Eye (tissue), 1 donor: ENCODE data around the gene GLB1L.
A peak's percentile ranks its signal among the peaks of the same experiment; 100 is the strongest.
"Not testable (repeated sequence)": the region's sequence is repeated elsewhere in the genome, so short reads cannot be mapped to it uniquely, and the experiment has no call there.

ENCODE experiments used
- DNase-seq: peaks from one replicate; pipeline ENCODE4 v3.0.0-alpha.2; 2015

Gene GLB1L

DNA sequence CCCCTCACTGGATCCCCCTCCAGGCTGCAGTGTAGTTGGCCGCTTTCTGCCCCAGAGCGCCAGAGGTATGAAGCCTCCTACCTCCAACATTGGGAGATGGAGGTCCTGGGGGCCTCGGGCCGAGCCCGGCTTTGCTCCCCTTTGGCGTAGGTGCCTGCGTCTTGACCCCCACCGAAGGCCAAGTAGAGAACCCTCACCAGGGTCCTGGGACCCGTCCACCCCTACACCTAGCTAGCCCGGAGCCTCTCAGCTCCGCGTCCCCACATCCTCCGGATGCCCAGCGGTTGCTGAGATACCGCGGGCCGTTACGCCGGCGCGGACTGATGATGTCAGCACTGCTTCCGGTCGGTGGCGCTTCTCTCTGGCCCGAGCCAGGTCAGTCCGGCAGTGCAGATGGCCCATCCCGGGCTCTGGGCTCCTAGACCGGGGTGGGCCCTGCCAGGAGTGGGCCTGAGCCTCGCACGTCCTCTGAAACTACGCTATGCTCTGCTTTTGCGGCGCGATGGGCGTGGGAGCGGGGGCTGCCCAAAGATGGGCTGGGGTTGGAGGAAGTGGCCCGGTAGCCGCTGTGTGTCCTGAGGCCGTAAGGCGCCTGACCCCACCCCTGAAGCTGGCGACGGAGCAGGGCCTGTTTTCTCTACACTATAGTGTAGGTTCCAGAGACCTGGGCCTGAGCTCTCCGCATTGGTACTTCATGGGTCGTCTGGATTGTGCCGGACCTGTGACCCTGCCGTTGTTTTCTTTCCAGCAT lies at the start of gene GLB1L, which contains the start of gene STK16:
Gene GLB1L, minus strand, starts transcription at position 297 of the 751 bp plus-strand sequence. CDS start 1,871 bp downstream, outside the sequence.
Gene STK16, plus strand, starts transcription at position 332 of the 751 bp plus-strand sequence. CDS start 521 bp downstream, outside the sequence.
- DNase-seq: peak; percentile 98

DNA sequence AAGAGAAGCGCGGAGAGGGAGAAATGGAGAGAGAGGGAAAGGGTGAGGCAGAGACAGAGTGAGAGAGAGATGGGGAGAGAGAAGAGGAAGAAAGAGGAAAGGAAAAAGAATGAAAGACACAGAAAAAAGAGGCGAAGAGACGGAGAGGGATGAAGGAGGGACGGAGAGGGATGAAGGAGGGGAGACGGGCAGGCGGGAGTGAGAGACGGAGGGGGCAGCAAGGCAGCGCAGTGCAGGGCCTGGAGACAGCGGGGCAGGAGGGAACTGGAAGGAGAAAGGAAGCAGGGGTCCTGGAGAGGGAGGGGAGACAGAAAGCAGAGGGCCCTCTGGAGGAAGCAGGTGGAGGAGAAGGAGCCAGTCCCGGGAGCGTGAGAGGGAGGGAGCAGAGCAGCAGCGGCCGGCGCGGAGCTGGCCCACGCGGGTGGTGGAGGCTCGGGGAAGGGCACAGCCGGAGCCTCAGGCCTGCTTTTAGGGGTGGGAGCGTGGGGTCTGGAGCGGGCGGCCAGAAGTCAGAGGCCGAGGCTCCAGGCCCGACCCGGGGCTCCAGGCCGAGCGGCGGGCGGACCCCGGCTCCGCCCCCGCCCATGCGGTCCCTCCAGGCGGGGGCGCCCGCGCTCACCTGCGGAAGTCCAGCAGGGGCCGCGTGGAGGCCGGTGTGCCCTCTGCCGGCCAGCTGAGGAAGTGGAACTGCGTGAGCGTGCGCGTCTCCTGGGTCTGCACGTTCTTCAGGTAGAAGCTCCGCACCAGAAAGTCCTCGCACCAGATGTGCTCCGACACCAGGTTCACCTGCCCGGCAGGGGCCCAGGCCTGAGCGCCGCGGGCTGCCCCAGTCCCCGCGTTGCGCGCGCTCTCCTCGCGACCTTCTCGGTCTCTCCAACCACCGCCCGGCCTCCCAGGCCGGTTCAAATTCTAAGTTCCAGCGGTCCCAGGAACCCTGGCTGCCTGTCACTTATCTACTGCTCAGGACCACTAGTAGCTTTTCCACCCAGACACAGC lies 49.4 kb upstream of the GLB1L start:
- peak; percentile 94 for DNase-seq

DNA sequence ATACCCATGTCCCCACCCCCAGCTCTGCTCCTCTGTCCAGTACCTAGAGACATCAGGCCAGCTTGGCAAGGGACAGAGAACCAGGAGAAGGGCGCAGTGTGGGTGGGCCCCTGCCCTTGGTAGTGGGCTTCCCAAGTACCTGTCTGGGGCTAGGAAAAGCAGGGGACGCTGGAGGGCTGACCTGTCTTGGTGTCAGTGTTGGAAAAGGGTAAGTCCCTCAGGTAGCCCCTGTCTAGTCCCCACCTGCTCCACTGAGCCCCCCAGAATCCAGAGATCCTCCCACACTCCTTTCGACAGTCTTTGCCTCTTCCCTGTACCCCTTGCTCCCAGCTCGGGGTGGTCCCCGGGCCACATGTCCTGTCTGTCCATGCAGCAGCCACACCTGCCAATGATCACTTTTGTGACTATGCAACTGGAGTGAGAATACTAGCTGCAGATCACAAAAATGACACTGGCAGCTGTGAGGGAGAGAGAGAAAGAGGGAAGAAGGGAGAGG lies 48.5 kb upstream of the GLB1L start:
- DNase-seq: no peak

DNA sequence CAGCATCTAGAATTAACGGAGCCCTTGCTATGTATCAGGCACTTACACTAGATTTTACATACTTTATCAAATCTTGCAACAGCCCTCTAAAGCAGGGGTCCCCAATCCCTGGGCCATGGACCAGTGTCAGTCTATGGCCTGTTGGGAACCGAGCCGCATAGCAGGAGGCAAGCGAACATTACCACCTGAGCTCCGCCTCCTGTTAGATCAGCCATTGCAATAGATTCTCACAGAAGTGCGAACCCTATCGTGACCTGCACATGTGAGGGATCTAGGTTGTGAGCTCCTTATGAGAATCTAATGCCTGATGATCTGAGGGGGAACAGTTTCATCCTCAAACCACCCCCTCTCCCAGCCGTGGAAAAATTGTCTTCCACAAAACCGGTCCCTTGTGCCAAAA lies 47.4 kb upstream of the GLB1L start:
- no peak for DNase-seq

DNA sequence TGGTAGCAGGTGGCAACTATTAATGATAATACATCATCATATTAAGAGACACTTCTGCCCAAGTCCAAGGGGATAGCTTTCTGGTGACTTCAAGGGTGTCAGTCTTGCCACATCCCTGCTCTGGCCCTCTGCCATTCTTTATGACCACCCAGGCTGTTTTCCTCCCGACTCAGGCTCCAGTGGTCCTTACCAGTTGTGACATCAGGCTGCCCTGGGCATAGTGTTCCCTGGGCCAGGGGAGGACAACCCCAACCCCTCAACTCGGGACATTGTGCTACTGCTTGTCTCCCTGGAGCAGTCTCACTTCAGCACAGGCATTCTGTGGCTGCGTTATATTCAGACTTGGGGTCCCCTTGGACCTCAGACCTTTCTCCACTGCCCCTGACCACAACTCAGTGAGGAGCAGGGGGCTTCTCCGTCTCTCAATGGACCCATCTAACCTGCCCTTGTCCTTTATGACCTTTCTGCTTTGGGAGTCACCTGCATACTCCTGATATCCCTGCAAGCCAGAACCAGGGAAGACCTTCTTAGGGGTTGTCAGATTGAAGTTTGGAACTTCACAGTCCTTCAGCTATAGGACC lies 46.8 kb upstream of the GLB1L start:
- no peak for DNase-seq

DNA sequence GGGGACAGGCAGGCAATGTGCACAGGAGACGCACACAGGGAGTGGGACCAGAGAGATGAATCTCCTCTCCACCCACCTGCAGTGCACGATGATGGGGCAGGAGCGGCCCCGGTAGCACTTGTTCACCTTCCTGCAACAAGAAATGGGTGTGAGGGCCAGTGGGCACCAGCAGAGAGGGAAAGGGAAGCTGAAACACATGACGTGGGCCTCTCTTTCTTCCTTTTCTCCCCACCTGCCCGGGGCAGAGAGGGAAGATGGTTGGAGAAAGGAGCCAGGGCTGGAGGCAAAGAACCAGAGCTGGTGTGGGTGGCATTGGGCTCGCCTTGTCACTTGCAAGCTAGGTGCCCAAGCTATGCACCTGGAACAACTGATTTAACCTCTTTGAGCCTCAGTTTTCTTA lies 46.1 kb upstream of the GLB1L start:
- DNase-seq: no peak

DNA sequence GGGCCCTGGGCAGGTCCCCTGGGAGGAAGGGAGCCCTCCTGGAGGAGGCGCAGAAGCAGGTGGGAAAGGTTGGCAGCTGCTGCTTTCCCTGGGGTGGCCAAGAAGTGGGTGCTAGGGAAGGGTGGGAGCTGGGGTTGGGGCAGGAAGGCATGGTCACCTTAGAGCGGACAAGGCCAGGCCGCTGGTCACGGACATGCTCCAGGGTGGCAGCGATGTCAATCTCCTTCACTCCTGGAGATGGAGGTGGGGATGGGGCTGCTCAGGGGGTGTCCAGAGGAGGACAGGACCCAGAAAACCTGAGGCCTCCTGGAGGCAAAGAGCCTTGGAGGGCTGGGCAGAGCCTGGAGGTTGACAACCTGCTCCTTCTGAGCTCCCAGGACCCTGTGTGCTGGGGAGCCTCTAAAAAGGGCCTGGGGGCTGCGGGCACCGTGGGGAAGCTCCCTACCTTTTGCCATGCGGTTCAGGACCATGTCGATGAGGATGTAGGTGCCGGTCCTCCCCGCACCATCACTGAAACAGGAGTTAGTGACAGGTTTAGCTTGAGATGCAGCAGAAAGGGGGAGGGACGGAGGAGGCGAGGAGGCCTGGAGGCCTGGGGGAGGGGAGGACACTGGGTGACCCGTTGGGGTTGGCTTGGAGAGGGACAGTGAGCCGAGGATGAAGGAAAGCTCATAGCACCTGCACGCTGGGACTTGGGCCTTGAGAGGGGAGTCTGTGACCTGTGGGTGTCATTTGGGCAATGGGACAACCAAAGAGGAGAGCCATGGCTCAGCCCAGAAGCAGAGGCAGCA lies 45.3 kb upstream of the GLB1L start:
- DNase-seq: no peak

DNA sequence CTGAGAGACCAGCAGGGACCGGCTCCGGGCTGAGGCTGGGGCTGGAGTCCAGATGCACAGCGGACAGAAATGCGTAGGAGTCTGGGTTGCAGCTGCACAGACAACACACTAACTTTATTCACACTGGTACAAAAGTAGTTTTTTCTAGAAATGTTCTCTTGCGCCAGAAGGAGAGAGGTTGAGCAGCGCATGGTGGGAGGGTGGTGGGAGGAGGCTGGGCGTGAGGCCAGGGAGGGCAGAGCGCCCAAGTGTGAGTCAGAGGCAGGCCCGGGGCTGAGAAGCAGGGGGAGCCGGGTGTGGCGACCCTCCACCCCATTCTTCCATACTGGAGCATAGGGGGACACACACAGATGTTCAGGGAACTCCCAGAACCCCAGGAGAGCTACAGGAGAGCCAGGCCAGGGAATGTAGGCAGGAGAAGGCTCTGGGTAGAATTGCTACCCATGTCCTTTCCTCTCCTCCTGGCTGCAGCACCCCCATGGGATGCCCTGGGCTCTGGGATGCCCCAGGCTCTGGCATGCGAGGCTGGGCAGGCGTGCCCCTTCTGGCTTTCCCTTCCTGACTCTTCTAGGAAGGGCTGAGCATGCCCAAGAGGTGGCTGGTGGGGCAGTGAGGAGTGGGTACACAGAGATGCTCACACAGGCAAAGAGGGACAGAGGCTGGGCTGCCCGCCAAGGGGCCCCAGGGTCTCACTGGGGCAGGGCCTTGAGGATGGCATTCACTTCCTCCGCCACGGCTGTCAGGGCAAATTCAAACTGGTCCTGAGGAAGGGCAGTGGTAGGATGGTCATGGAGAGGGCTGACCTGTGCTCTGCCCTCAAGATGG lies 44.5 kb upstream of the GLB1L start:
- peak; percentile 62 for DNase-seq

DNA sequence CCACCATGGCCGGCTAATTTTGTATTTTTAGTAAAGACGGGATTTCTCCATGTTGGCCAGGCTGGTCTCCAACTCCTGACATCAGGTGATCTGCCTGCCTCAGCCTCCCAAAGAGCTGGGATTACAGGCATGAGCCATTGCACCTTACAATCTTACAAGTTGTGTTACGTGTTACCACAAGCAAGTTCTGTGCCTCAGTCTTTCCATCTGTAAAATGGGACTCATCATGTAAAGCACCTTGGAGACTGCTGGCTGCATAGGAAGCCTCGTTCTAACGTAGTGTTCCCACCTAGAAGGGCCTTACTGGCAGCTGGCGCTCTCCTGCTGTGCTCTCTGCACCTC lies 43.9 kb upstream of the GLB1L start:
- DNase-seq: no peak

DNA sequence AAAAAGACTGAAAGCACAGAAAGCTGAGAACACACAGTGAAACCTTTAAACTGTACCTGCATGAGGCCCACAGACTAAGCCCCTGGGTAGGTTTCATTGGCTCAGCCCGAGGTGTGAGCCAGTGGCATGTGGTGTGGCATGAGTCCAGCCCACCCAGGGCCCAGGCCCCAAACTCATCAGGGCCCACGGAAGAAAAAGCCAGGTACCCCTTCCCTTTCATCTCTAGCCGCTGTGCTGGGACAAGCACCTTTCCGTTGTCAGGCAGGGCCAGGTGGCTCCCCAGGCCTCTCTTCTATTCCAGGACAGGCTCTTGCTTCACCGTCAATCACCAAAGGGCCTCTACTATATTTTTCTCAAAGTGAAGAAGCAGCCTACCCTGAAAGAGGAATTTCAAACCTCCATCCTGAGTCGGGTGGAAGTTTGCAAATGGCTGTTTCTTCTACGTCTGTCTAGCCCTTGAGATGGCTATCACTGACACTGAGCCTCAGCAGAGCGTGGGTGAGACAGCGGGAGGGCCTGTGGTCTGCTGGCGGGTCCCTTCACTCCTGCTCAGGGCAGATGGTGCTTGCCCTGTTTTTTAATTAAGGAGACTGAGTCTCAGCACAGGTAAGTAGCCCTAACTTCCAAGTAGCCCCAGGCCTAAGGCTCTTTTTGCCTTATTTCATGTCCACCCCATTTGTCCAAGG lies 42.5 kb upstream of the GLB1L start:
- DNase-seq: no peak

DNA sequence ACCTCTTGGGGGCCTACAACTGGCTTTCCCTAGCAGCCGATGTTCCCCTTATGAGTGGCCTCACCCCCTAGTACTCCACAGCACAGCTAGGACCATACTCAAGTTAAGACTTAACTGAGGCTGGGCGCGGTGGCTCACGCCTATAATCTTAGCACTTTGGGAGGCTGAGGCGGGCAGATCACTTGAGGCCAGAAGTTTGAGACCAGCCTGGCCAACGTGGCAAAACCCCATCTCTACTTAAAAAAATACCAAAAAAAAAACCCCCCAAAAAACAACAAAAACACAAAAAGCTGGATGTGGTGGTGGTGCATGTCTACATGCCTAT lies 41.8 kb upstream of the GLB1L start:
- not testable (repeated sequence) for DNase-seq

DNA sequence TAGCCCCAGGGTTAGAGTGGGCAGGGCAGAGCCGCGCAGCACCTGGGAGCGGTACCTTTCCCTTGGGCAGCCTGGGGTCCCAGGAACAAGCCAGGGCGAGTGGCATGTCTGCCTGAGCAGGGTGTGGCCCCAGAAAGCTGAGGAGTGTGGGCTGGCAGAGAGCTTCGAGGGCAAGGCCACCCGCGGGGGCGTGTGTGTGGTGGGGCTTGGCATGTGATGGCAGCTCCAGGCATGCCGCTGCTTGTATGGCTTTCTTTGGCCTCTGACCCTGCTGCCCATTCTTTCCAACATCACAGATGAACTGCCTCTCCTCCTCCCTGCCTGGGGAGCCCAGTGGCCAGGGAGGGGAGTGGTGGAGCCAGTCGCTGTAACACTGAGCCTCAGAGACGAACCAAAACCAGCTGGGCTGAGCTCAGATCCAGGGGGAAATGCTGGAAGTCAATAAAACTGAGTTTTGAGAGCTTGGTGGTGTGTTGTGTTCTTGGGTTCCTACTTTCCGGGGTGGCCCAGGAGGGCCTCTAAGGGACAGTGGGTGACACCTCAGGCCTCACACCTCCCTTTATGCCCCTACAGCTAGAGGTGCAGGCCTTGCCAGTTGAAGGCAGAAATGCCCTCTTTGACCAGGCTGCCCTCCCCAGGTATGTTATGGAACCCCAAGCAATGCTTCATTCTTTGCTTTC lies 41.3 kb upstream of the GLB1L start:
- DNase-seq: no peak

DNA sequence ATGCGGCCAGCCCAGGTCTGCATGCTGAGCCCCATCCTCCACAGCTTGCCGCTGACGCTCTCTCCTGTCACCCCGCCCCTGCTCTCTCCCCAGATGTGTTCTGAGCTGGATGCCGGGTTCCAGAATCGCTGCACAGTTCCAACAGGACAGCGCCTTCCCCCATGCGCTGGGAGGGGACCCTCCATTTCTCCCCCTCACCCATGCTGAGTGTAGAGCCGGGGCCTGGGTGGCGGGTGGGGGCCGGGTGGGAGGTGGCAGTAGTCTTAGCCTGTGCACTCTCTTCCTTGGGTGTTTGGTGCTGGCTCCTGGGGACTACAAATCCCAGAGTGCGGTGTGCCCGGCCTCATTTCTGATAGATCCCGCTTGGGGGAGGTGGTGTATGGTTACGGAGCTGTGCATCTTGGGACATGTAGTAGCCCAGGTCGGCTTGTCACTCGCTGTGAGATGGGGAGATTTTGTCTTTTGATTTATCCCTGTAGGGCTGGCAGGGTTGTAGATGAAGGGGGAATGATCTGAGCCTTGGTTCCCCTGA lies 40.7 kb upstream of the GLB1L start:
- DNase-seq: peak; percentile 80

DNA sequence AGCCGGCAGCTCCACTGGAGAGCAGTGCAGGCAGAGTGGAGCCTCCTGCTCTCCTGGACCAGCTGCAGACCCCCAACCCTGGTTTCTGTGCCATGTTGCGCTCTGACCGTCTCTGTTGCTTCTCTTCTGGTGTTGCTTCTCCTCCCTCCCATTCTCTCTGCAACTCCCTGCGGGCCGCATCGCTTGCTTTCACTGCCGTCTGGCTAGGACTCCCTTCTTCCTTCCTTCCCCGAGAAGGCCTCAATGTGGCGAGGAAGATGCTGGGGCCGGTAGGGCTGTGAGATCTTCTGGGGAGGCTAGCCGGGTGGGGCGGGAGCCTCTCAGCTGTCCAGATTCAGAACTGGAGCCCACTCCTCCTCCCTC lies 40.1 kb upstream of the GLB1L start:
- no peak for DNase-seq

DNA sequence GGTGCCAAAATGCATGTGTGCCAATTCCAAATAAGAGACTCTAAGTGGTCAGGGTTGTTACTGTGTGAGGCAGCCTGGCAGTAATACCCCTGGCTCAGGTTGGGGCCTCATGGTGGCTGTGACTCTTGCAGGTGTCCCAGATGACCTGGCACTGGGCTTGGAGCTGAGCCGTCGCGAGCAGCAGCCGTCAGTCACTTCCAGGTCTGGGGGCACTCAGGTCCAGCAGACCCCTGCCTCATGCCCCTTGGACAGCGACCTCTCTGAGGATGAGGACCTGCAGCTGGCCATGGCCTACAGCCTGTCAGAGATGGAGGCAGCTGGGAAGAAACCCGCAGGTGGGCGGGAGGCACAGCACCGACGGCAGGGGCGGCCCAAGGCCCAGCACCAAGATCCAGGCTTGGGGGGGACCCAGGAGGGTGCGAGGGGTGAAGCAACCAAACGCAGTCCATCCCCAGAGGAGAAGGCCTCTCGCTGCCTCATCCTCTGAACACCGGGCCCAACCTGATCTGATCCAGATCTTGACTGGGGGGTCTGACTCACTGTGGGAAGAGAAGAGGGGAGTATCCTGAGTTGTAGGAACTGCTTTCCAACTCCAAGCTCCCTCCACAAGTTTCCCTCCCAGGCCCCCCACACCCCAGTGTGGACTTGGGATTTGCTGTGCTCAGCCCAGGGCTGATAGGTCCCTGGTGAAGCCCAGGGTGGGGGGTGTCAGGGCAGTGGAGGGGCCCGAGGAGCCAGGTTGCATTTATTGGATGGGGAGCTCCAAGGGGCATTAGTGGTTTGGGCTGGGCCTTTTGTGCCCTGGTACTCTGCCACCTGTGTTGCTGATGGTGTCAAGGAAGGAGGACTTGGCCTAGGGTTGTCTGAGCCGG lies 39.5 kb upstream of the GLB1L start:
- no peak for DNase-seq

DNA sequence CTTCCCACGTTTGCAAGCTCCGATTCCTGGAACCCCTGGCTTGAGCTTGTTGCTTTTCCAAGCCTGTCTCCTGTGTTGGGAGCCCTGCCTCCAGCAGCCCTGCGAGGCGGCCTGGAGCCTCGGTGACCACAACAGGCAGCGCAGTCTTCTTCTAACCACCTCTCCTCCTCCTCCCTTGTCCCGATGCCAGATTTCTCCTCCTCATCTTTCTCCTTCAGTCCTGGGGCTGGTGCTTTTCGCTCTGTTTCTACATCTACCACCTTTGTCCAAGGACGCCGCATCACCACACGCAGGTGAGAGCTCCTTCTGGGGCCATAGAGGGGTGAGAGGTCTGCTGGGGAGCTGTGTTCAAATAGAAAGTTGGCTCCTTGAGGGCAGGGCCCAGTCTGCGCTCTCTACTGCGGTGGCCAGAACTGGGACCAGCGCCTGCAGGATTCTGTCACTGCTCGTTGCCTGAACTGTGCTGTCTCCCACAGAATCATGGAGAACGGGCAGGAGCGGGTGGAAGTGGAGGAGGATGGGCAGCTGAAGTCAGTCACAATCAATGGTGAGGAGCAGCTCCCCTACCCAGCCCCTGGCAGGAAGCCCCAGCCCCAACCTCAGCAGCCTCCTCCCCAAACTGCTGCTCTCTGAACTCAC lies 37.8 kb upstream of the GLB1L start:
- no peak for DNase-seq

DNA sequence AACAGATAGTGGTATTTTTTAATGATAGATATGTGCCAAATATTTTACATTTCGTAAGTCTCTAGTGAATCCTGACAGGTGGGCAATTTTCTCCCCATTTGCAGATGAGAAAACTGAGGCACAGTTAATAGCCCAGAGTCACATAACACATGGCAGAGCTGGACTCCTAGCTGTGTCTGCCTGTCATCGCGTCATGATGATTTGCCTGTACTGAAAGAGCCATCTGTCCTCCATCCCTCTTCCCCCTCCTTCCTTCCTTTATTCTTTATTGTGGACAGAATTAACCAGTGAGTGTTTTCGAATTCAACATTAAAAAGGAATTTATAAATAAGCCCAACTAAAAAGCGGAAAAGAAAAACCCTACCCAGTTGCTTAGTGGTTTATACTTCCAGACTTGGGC lies 37.1 kb upstream of the GLB1L start:
- no peak for DNase-seq

DNA sequence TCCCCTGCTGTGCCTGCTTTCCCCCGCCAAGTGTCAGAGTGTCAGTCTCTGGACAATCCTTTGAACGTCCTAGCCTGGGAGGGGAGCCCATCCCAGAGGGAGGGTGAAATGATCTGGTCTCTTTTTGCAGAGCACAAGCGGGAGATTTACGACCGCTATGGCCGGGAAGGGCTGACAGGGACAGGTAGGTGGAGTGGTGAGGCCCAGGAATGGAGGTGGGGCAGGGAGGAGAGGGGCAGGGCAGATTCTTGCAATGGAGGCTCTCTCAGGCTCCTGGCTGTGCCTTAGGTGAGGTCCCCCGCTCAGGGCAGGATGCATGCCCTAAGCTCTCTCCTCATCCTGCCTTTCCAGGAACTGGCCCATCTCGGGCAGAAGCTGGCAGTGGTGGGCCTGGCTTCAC lies 36.3 kb upstream of the GLB1L start:
- DNase-seq: no peak

DNA sequence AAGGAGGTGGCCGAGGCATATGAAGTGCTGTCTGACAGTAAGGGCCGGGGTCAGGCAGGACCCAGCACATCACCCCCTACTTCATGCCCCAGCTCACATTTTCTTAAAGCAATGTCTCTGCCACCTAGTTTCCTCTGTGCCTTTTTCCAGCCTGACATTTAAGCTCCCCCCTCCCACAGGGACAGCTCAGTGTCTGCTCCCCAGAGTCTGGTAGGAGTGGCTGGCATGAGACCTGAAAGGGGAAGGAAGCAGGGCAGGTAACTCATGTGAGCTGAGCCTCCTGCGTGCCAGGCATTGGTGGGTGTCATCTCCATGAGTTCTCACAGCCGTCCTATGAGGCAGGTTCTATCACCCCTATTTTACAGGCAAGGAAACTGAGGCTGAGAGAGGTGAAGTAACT lies 35.4 kb upstream of the GLB1L start:
- no peak for DNase-seq
